Neural cell (in vitro differentiated cells): ENCODE data around the gene GNG7. TPM values are rescaled to one million over a fixed set of nuclear protein-coding genes. Genes with fewer than 3 reads are reported as not detected.
"Not testable (repeated sequence)": the region's sequence is repeated elsewhere in the genome, so short reads cannot be mapped to it uniquely, and the experiment has no call there.

Source experiments
- H2AFZ ChIP-seq: fragments of 200-600, 300-800 bp; sonication (generic), shearing (Covaris generic); 2 replicates; pipeline ENCODE4 v1.6.0; 2014; ENCODE audit warnings: low read depth, mild to moderate bottlenecking, antibody characterized with exemption, low read length, moderate library complexity
- H3F3A ChIP-seq: fragments of 200-600 bp; shearing (Covaris generic); 2 replicates; pipeline ENCODE4 v1.6.1; 2016; ENCODE audit warnings: mild to moderate bottlenecking, moderate library complexity, mixed read lengths, antibody characterized with exemption, low read length; ENCODE audit not compliant: insufficient read depth, poor library complexity, severe bottlenecking
- H3K27ac ChIP-seq: fragments of 200-600, 300-800 bp; sonication (generic), shearing (Covaris generic); 2 replicates; pipeline ENCODE4 v1.5.1; 2014; ENCODE audit warnings: mild to moderate bottlenecking, low read length, moderate library complexity
- H3K27me3 ChIP-seq: fragments of 300-800, 200-600 bp; sonication (generic), shearing (Covaris generic); 2 replicates; pipeline ENCODE4 v1.6.0; 2014; ENCODE audit warnings: mild to moderate bottlenecking, low read depth, low read length, moderate library complexity; ENCODE audit not compliant: insufficient read depth
- H3K36me3 ChIP-seq: fragments of 300-800, 200-600 bp; sonication (generic), shearing (Covaris generic); 2 replicates; pipeline ENCODE4 v1.5.1; 2014; ENCODE audit warnings: mild to moderate bottlenecking, antibody characterized with exemption, low read length, moderate library complexity; ENCODE audit not compliant: insufficient read depth
- H3K4me2 ChIP-seq: fragments of 300-800, 200-600 bp; sonication (generic), shearing (Covaris generic); 2 replicates; pipeline ENCODE4 v1.6.0; 2014; ENCODE audit warnings: mild to moderate bottlenecking, low read length
- H3K4me3 ChIP-seq: fragments of 300-800, 200-600 bp; sonication (generic), shearing (Covaris generic); 2 replicates; pipeline ENCODE4 v1.5.1; 2014; ENCODE audit warnings: mild to moderate bottlenecking, low read length, moderate library complexity
- H3K79me2 ChIP-seq: fragments of 200-600 bp; shearing (Covaris generic); replicated peaks from 2 replicates; pipeline ENCODE4 v1.6.0; 2014; ENCODE audit warnings: mild to moderate bottlenecking, low read length, moderate library complexity; ENCODE audit not compliant: insufficient read depth
- H3K9ac ChIP-seq: fragments of 300-800, 200-600 bp; sonication (generic), shearing (Covaris generic); 2 replicates; pipeline ENCODE4 v1.6.1; 2016; ENCODE audit warnings: mild to moderate bottlenecking, low read length, mixed read lengths
- H3K9me2 ChIP-seq: fragments of 200-600 bp; shearing (Covaris generic); 2 replicates; pipeline ENCODE4 v1.6.1; 2016; ENCODE audit warnings: mild to moderate bottlenecking, low read length, mixed read lengths; ENCODE audit not compliant: insufficient read depth
- H3K9me3 ChIP-seq: fragments of 200-600, 300-800 bp; sonication (generic), shearing (Covaris generic); 2 replicates; pipeline ENCODE4 v1.6.1; 2016; ENCODE audit warnings: mild to moderate bottlenecking, mixed run types, low read length, moderate library complexity, mixed read lengths
- H4K20me1 ChIP-seq: fragments of 200-600 bp; shearing (Covaris generic); 2 replicates; pipeline ENCODE4 v1.6.1; 2016; ENCODE audit warnings: mild to moderate bottlenecking, mixed run types; ENCODE audit not compliant: insufficient read depth
- MXI1 ChIP-seq: fragments of 450-650 bp; conservative IDR thresholded peaks from 2 replicates; pipeline ENCODE4 v1.6.1; 2014; ENCODE audit warnings: antibody characterized with exemption, mild to moderate bottlenecking; ENCODE audit not compliant: poor library complexity, severe bottlenecking
- RAD21 ChIP-seq: fragments of 450-650 bp; conservative IDR thresholded peaks from 2 replicates; pipeline ENCODE4 v1.6.1; 2014; ENCODE audit warnings: antibody characterized with exemption, mild to moderate bottlenecking, moderate library complexity
- SMC3 ChIP-seq: fragments of 450-650 bp; conservative IDR thresholded peaks from 2 replicates; pipeline ENCODE4 v1.6.1; 2014; ENCODE audit warnings: antibody characterized with exemption, mild to moderate bottlenecking, moderate library complexity; ENCODE audit not compliant: poor library complexity
- polyA plus RNA-seq: library from polyadenylated mRNA; depleted of rRNA; stranded (reverse); fragments of >200 nt; gene quantifications from 2 replicates; pipeline ENCODE4 v1.2.3, GENCODE V29; 2014
- TF ChIP-seq, protein P1 (sequence below): fragments of 450-650 bp; IDR thresholded peaks from 2 replicates; pipeline ENCODE4 v1.5.1; 2014; ENCODE audit warnings: antibody characterized with exemption, mild to moderate bottlenecking, moderate library complexity; ENCODE audit not compliant: poor library complexity, severe bottlenecking

The GNG7 gene
- polyA plus RNA-seq, 1 donor from 2014 or later, result 3.0 TPM

DNA sequence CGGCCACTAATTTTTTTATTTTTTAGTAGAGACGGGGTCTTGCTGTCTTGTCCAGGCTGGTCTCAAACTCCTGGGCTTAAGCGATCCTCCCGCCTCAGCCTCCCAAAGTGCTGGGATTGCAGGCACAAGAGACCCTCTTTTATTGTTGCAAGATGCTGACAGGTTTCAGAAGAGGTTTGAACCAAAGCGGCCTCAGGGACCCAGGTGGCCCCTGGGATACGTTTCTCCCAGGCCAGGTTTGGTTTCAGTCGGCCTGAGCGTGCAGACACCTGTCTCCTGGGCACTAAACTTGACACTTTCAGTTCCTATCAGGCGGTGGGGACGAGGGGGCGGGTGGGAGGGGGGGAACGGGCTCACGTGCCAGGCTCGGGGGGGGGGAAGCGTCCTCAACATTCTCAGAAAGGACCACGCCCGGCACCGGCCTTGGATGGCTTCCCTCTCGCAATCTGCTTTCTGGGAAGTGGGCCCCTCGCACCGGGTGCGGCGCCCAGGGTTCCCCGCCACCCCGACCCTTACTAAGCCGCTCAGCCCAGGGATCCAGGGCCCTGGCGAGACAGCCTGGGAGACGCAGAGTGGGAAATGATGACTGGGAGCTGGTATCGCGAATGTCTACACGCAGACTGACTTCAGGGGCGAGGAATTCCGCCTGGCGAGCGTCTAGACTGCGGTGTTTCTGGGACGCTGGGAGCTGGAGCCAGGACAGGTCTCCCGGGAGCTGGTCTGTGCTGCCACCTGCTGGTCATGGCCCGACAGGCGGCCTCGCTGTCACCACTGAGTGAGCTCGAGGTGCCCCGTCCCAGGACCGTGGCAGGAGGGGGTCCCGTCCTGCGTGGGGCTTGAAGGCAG, 91.6 kb downstream of the GNG7 start:
- H3K79me2 ChIP-seq, result no peaks in the 10 kb centered on the region
- H3K9ac ChIP-seq, result no peak overlapping the region
- H4K20me1 ChIP-seq, result no peaks in the 10 kb centered on the region
- H3K36me3 ChIP-seq, result no peaks in the 10 kb centered on the region
- H3K4me3 ChIP-seq, result peak overlapping the region; percentile 60
- no peak overlapping the region for H3K4me2 ChIP-seq
- H3K27me3 ChIP-seq, result no peaks in the 10 kb centered on the region
- no peaks in the 10 kb centered on the region for H3F3A ChIP-seq
- H3K9me3 ChIP-seq, result peaks cover 4% of the 10 kb centered on the region
- H3K27ac ChIP-seq, result no peak overlapping the region
- TF ChIP-seq, protein P1, sequence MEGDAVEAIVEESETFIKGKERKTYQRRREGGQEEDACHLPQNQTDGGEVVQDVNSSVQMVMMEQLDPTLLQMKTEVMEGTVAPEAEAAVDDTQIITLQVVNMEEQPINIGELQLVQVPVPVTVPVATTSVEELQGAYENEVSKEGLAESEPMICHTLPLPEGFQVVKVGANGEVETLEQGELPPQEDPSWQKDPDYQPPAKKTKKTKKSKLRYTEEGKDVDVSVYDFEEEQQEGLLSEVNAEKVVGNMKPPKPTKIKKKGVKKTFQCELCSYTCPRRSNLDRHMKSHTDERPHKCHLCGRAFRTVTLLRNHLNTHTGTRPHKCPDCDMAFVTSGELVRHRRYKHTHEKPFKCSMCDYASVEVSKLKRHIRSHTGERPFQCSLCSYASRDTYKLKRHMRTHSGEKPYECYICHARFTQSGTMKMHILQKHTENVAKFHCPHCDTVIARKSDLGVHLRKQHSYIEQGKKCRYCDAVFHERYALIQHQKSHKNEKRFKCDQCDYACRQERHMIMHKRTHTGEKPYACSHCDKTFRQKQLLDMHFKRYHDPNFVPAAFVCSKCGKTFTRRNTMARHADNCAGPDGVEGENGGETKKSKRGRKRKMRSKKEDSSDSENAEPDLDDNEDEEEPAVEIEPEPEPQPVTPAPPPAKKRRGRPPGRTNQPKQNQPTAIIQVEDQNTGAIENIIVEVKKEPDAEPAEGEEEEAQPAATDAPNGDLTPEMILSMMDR, result peak; percentile 96
- TF ChIP-seq SMC3 (peak; percentile 93), RAD21 (peak; percentile 94), MXI1 (no peak)
- H2AFZ ChIP-seq, result no peak overlapping the region
- no peaks in the 10 kb centered on the region for H3K9me2 ChIP-seq

DNA sequence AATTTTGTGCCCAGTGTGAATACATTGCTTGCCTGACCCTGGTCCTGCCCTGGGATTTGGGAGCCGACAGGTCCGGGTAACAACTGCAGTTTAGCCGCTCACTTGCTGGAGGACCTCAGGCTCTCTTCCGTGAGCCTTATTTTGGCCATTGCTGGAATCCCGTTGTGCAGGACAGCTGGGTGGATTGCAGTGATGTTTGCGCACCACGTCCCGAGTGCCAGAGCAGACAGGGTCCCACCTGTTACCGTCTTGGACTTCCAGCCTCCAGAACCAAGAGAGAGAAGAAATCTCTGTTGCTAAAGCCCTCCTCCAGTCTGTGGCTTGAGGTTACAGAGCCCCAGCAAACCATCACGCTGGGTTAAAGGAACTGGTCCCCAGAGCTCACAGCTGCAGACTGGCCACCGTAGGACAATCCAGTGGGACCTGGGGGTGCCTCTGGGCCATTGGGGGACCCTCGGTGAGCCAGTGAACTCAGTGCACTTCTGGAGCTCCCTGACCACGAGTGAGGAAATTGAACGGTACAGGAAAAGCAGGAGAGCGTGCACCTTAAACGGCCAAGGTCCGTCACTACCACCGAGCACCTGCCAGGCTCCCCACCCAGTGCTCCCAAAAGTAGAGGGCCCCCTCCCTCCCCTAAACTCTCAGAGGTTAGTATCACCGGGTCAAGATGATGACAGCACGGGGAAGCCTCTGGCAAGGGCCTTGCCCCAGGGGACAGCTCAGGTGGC, 92.9 kb downstream of the GNG7 start:
- H4K20me1 ChIP-seq, result no peaks in the 10 kb centered on the region
- H3K4me2 ChIP-seq, result no peak overlapping the region
- H3F3A ChIP-seq, result no peaks in the 10 kb centered on the region
- peaks cover 2% of the 10 kb centered on the region for H3K9me3 ChIP-seq
- H3K36me3 ChIP-seq, result no peaks in the 10 kb centered on the region
- H3K79me2 ChIP-seq, result no peaks in the 10 kb centered on the region
- no peak overlapping the region for H2AFZ ChIP-seq
- H3K9me2 ChIP-seq, result no peaks in the 10 kb centered on the region
- H3K9ac ChIP-seq, result no peak overlapping the region
- no peak overlapping the region for H3K27ac ChIP-seq
- H3K27me3 ChIP-seq, result no peaks in the 10 kb centered on the region
- H3K4me3 ChIP-seq, result no peak overlapping the region
- TF ChIP-seq, protein P1, result no peak

DNA sequence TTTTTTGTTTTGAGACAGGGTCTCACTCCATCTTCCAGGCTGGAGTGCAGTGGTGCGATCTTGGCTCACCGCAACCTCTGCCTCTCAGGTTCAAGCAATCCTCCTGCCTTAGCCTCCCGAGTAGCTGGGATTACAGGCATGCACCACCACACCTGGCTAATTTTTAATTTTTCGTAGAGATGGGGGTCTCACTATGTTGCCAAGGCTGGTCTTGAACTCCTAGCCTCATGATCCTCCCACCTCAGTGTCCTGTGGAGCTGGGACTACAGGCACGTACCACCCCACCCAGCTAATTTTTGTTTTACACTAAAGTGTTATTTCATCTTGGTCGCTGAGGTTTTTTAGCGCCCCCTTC, 93.5 kb downstream of the GNG7 start:
- H3K27me3 ChIP-seq, H3K4me3 ChIP-seq, H3K4me2 ChIP-seq, H3K9me3 ChIP-seq, H3K79me2 ChIP-seq, H3K9me2 ChIP-seq, H3K36me3 ChIP-seq, H2AFZ ChIP-seq, H3F3A ChIP-seq, H3K9ac ChIP-seq, H4K20me1 ChIP-seq, H3K27ac ChIP-seq: not testable (repeated sequence)
